ENCODE results near the gene PCDHGA8.
"Not testable (repeated sequence)": the region's sequence is repeated elsewhere in the genome, so short reads cannot be mapped to it uniquely, and the experiment has no call there.

The PCDHGA8 gene

DNA sequence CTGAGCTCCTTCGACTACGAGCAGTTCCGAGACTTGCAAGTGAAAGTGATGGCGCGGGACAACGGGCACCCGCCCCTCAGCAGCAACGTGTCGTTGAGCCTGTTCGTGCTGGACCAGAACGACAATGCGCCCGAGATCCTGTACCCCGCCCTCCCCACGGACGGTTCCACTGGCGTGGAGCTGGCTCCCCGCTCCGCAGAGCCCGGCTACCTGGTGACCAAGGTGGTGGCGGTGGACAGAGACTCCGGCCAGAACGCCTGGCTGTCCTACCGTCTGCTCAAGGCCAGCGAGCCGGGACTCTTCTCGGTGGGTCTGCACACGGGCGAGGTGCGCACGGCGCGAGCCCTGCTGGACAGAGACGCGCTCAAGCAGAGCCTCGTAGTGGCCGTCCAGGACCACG is 39.9 kb downstream of the PCDHGA8 start:
- DNase-seq (ENCODE audit: low read depth in 3 of 3): not testable (repeated sequence)

DNA sequence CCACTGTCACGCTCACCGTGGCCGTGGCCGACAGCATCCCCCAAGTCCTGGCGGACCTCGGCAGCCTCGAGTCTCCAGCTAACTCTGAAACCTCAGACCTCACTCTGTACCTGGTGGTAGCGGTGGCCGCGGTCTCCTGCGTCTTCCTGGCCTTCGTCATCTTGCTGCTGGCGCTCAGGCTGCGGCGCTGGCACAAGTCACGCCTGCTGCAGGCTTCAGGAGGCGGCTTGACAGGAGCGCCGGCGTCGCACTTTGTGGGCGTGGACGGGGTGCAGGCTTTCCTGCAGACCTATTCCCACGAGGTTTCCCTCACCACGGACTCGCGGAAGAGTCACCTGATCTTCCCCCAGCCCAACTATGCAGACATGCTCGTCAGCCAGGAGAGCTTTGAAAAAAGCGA is 40.3 kb downstream of the PCDHGA8 start:
- DNase-seq (ENCODE audit: low read depth in 3 of 3): not testable (repeated sequence)

DNA sequence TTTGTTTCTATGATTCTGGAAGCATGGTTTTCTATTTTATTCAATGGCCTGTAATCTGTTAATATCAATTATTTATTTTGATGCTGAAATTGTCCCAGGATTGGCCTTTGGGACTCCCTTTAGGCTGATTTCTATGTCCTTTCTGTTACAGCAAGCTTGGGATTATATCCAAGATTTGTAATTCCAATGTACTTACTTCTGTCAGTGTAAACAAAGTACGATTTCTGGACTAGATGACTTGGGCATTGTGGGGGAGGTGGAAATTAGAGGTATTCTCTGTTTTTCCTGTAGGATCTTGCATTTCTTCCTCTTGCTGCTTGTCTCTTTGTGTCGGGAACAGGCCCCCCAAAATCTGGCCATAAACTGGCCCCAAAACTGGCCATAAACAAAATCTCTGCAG is 41.6 kb downstream of the PCDHGA8 start:
- no peak for DNase-seq (ENCODE audit: low read depth in 3 of 3)

DNA sequence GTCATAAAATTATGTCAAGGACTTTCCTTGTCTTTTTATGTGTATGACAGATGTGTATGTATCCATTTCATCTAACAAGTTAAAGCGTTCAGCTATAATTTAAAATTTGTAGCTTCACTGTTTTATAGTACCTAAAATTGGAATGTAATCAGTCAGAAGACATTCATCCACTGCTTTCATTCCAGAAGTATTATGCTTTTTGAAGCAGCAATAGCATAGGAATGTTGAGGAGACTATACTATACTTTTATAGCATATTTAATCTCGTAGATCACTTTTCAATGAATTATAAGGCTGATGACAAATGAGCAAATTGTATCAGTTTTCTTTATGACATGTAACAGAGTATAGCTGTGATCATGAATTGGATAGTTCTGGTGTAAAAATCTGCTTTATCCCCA is 44.8 kb downstream of the PCDHGA8 start:
- DNase-seq (ENCODE audit: low read depth in 3 of 3): no peak

DNA sequence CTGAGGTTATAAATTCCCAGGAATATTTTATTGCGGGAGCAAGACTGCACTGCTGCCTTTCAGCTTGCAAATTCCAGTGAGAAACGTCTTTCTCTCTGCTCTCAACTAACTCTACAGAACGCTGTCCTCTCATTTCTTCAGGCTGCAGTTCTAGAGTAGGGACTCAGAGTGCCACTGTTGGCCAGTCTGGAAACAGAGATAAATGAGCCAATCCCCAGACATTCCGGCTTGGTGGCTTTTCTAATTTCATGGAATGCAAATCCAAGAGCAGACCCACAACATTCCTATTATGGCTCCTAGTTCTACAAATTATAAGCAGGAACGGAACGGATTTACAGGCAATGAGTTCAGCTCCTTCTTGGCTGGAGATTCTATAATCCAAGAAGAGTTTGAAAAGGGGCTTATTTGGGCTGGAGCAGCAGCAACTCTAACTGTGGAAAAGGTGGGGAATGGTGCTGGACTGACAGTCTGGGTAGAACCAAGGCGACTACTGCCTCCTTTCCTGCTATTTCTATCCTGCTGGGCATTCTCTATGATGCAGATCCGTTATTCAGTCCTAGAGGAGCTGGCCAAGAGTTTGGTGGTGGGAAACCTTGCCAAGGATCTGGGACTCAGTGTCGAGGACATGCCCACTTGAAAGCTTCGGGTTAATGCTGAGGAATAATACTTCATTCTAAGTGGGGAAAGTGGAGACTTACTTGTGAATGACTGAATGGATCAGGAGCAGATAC is 47.1 kb downstream of the PCDHGA8 start:
- no peak for DNase-seq (ENCODE audit: low read depth in 3 of 3)

DNA sequence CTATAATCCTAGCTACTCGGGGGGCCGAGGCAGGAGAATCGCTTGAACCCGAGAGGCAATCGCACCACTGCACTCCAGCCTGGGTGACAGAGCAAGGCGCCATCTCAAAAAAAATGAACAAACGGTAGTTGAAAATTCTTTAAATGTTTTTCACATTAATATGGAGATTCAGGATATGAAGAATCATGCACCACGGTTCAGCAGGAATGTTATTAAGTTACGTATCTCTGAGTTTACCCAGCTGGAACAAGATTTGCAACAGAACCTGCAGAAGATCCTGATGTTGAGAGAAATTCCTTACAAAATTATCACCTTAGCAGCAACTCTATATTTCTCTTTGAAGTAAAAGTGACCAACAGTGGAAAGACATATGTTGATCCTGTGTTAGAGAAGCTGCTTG is 47.9 kb downstream of the PCDHGA8 start:
- no peak for DNase-seq (ENCODE audit: low read depth in 3 of 3)

DNA sequence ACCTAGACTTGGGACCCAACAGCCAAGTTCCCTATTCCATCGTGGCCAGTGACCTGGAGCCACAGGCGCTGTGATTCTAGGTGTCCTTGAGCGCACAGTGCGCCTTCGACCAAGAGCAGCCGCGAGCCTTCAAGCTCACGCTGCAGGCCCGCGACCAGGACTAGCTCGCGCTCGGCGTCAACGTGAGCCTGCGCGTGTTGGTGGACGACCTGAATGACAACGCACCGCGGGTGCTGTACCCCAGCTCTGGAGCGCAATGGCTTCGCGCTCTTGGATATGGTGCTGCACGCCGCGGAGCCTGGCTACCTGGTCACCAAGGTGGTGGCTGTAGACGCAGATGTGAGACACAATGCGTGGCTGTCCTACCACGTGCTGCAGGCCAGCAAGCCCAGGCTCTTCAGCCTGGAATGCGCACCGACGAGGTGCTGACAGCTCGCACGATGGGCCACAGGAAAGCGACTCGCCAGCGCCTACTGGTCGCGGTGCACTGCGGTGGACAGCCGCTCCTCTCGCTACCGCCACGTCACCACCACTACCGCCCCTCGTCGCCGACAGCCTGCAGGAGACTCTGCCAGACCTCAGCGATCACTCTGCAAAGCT is 49.2 kb downstream of the PCDHGA8 start:
- no peak for DNase-seq (ENCODE audit: low read depth in 3 of 3)

Measured in stimulated activated CD4-positive, alpha-beta T cell treated with anti-CD3 and anti-CD28 coated beads, TNF-alpha, amount 100 ng/mL, for 4 hours (primary cell).